Fibroblast of lung (primary cell): ENCODE results near the gene WIPF3. TPM values are rescaled to one million over a fixed set of nuclear protein-coding genes. Genes with fewer than 3 reads are reported as not detected.

Experiments
- DNase-seq, 2 donors: peaks; one replicate each; pipeline versions ENCODE4 v3.0.0 to v3.0.0-alpha.2; 2010; ENCODE audit warnings: low read depth in 2 of 2
- H2AFZ ChIP-seq: 2 replicates; pipeline ENCODE4 v1.5.1; 2012; ENCODE audit warnings: low read length, control low read depth, inconsistent platforms
- H3K27ac ChIP-seq: 2 replicates; pipeline ENCODE4 v1.5.1; 2011; ENCODE audit warnings: low read length, control low read depth; ENCODE audit not compliant: insufficient read depth
- H3K27me3 ChIP-seq: 2 replicates; pipeline ENCODE4 v1.5.1; 2011; ENCODE audit warnings: mild to moderate bottlenecking, low read length; ENCODE audit not compliant: control insufficient read depth, insufficient read depth
- H3K36me3 ChIP-seq: 2 replicates; pipeline ENCODE4 v1.5.1; 2011; ENCODE audit warnings: low read length; ENCODE audit not compliant: control insufficient read depth, insufficient read depth
- H3K4me1 ChIP-seq: 2 replicates; pipeline ENCODE4 v1.5.1; 2011; ENCODE audit warnings: low read length; ENCODE audit not compliant: control insufficient read depth, insufficient read depth; ENCODE audit errors: extremely low read depth
- H3K4me2 ChIP-seq: 2 replicates; pipeline ENCODE4 v1.5.1; 2011; ENCODE audit warnings: low read length, control low read depth; ENCODE audit not compliant: insufficient read depth; ENCODE audit errors: extremely low read depth
- H3K4me3 ChIP-seq, 4 experiments: fragments of 200-600 bp in 1 of 4; sonication (generic) in 1 of 4; replicated peaks in 1 of 4; 2 replicates each; pipeline ENCODE4 v1.5.1; 2011 to 2016; ENCODE audit warnings: low read length in 4 of 4, low read depth in 3 of 4, mild to moderate bottlenecking in 3 of 4, control low read depth in 2 of 4, inconsistent platforms in 1 of 4, mixed read lengths in 1 of 4; ENCODE audit not compliant: insufficient read depth in 1 of 4; ENCODE audit errors: control extremely low read depth in 1 of 4
- H3K79me2 ChIP-seq: 2 replicates; pipeline ENCODE4 v1.5.1; 2012; ENCODE audit warnings: mild to moderate bottlenecking, low read length, inconsistent platforms; ENCODE audit not compliant: control insufficient read depth, insufficient read depth
- H3K9ac ChIP-seq: 2 replicates; pipeline ENCODE4 v1.5.1; 2011; ENCODE audit warnings: mild to moderate bottlenecking, low read length, control low read depth; ENCODE audit not compliant: insufficient read depth
- H3K9me3 ChIP-seq: 2 replicates; pipeline ENCODE4 v1.5.1; 2012; ENCODE audit warnings: low read depth, low read length; ENCODE audit not compliant: control insufficient read depth, insufficient read depth
- H4K20me1 ChIP-seq: 2 replicates; pipeline ENCODE4 v1.5.1; 2011; ENCODE audit warnings: low read length; ENCODE audit not compliant: control insufficient read depth, insufficient read depth; ENCODE audit errors: extremely low read depth
- EZH2 ChIP-seq: IDR thresholded peaks from 2 replicates; pipeline ENCODE4 v1.5.1; 2012; ENCODE audit warnings: low read length, control low read depth, mild to moderate bottlenecking; ENCODE audit errors: missing control alignments
- polyA plus RNA-seq, 2 donors: library from polyadenylated mRNA; depleted of rRNA in 1 of 2; stranded (reverse) in 1 of 2; unstranded in 1 of 2; fragments of >200 nt; gene quantifications; 2 replicates each; pipeline ENCODE4 v1.2.1, GENCODE V29; 2011 to 2012; ENCODE audit warnings: missing spikeins in 1 of 2
- total RNA-seq: library from RNA; depleted of rRNA; stranded (reverse); fragments of >200 nt; gene quantifications from 2 replicates; pipeline ENCODE4 v1.2.1, GENCODE V29; 2014
- TF ChIP-seq, protein P1 (sequence below), 2 donors: IDR thresholded peaks in 1 of 2; conservative IDR thresholded peaks in 1 of 2; 1 replicate in 1 of 2; 2 replicates in 1 of 2; pipeline ENCODE4 v1.5.1; 2011 to 2012; ENCODE audit warnings: low read length in 2 of 2, control low read depth in 1 of 2, inconsistent platforms in 1 of 2, low read depth in 1 of 2, mild to moderate bottlenecking in 1 of 2

Gene WIPF3
- total and polyA plus RNA-seq, 2 donors (not counting 1 experiment from before 2014, with no cell fraction given), result 0.33 TPM; not detected in 1

DNA sequence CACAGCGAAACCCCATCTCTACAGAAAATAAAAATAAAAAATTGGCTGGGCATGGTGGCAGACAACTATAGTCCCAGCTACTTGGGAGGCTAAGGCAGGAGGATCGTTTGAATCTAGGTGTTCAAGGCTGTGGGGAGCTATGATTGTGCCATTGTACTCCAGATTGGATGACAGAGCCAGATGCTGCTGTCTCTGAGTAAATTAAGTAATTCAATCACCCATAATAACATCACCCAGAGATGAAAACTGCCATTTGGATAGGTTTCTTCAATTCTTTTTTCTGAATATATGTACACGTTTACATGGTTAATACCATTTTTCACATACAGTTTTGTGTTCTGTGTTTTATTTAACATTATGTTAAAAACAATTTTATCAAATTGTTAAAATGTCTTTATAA lies 79.3 kb downstream of the WIPF3 start:
- no peak overlapping the region for H3K4me3 ChIP-seq
- no peak overlapping the region for H3K27ac ChIP-seq
- no peaks in the 10 kb centered on the region for H4K20me1 ChIP-seq

DNA sequence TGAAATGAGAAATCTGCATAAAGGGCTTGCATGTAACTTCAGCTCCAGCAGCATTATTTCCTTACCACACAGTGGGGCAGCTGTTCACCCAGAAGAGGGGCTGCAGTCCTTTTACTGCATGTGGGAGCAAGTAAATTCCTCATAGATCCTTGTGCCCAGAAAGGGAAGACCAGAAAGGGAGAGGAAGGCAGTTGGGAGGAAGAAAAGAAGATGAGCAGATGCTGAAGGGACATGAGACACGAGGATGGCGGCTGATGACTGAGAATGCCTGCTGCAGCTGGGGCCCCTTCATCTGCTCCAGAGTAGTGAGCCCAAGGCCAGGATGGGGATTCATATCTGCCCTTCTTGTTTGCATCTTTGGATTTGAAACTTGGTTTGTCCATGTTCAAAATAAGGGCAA lies 80.5 kb downstream of the WIPF3 start:
- H2AFZ ChIP-seq, result no peak overlapping the region
- no peak overlapping the region for H3K9ac ChIP-seq
- no peaks in the 10 kb centered on the region for H3K79me2 ChIP-seq
- no peak for TF ChIP-seq EZH2
- TF ChIP-seq, protein P1, sequence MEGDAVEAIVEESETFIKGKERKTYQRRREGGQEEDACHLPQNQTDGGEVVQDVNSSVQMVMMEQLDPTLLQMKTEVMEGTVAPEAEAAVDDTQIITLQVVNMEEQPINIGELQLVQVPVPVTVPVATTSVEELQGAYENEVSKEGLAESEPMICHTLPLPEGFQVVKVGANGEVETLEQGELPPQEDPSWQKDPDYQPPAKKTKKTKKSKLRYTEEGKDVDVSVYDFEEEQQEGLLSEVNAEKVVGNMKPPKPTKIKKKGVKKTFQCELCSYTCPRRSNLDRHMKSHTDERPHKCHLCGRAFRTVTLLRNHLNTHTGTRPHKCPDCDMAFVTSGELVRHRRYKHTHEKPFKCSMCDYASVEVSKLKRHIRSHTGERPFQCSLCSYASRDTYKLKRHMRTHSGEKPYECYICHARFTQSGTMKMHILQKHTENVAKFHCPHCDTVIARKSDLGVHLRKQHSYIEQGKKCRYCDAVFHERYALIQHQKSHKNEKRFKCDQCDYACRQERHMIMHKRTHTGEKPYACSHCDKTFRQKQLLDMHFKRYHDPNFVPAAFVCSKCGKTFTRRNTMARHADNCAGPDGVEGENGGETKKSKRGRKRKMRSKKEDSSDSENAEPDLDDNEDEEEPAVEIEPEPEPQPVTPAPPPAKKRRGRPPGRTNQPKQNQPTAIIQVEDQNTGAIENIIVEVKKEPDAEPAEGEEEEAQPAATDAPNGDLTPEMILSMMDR (conservative IDR thresholded peaks at IDR 0.05 in 1 of 2, IDR thresholded peaks at IDR 0.05 in 1 of 2; ENCODE audit: low read depth in 1 of 2, low read length in 2 of 2), result no peak
- no peaks in the 10 kb centered on the region for H3K27me3 ChIP-seq
- H3K36me3 ChIP-seq, result no peaks in the 10 kb centered on the region
- H3K27ac ChIP-seq, result no peak overlapping the region
- no peak overlapping the region for H3K4me3 ChIP-seq
- H3K4me1 ChIP-seq, result no peaks in the 10 kb centered on the region
- H3K9me3 ChIP-seq, result no peaks in the 10 kb centered on the region
- no peak for DNase-seq
- H4K20me1 ChIP-seq, result no peaks in the 10 kb centered on the region
- no peak overlapping the region for H3K4me2 ChIP-seq

More for the DNA sequence above, 79.3 kb downstream of the WIPF3 start:
- no peak for DNase-seq
- Histone ChIP-seq H3K79me2 (no peaks in the 10 kb centered on the region), H3K4me2 (no peak overlapping the region), H3K4me1 (no peaks in the 10 kb centered on the region), H3K9ac (no peak overlapping the region), H3K36me3 (no peaks in the 10 kb centered on the region), H3K9me3 (no peaks in the 10 kb centered on the region), H2AFZ (no peak overlapping the region), H3K27me3 (no peaks in the 10 kb centered on the region)
- no peak for TF ChIP-seq EZH2
- TF ChIP-seq, protein P1 (conservative IDR thresholded peaks at IDR 0.05 in 1 of 2, IDR thresholded peaks at IDR 0.05 in 1 of 2; ENCODE audit: low read depth in 1 of 2, low read length in 2 of 2), result no peak

DNA sequence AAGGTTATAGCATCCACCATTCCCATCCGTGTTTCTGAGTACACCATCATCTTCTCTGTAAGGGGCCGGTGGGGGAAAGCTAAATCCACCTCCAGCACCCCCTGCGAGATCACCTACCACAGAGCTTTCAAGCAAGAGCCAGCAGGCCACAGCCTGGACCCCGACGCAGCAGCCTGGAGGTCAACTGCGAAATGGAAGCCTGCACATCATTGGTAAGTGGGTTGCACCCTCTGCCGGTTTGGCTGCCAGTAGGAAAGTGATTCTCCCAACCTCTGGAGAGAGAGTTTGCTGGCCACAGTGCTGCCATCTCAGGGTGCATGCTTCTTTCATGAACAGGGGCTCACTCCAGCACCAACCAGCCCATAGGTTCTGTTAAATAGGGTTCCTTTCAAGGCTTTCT lies 81.7 kb downstream of the WIPF3 start:
- H3K27ac ChIP-seq, result no peak overlapping the region
- TF ChIP-seq, protein P1 (conservative IDR thresholded peaks at IDR 0.05 in 1 of 2, IDR thresholded peaks at IDR 0.05 in 1 of 2; ENCODE audit: low read depth in 1 of 2, low read length in 2 of 2), result no peak
- no peak for TF ChIP-seq EZH2
- no peak overlapping the region for H3K4me2 ChIP-seq
- no peaks in the 10 kb centered on the region for H4K20me1 ChIP-seq
- no peaks in the 10 kb centered on the region for H3K36me3 ChIP-seq
- no peaks in the 10 kb centered on the region for H3K79me2 ChIP-seq
- peaks cover 2% of the 10 kb centered on the region for H3K27me3 ChIP-seq
- H3K4me3 ChIP-seq, result no peak overlapping the region
- no peak overlapping the region for H2AFZ ChIP-seq
- no peaks in the 10 kb centered on the region for H3K4me1 ChIP-seq
- DNase-seq, result no peak
- H3K9ac ChIP-seq, result no peak overlapping the region
- H3K9me3 ChIP-seq, result no peaks in the 10 kb centered on the region
